ENCODE results near the gene RHOB.

The RHOB gene

GRCh38 chr2:20465716-20466394 lies 19.0 kb downstream of the RHOB start:
- H3K4me1 ChIP-seq (ENCODE audit: control insufficient read depth, insufficient read depth, low read length, poor library complexity, severe bottlenecking), result no peaks in the 10 kb centered on the region
- H3K27ac ChIP-seq (ENCODE audit: insufficient read depth, low read length, poor library complexity, severe bottlenecking), result no peak overlapping the region
- DNase-seq, result no peak
- no peaks in the 10 kb centered on the region for H3K36me3 ChIP-seq (ENCODE audit: control insufficient read depth, insufficient read depth, low read length)
- no peak overlapping the region for H3K4me3 ChIP-seq (ENCODE audit: insufficient read depth, low read depth, low read length, poor library complexity, severe bottlenecking)
- H3K9me3 ChIP-seq (ENCODE audit: control insufficient read depth, low read length), result no peaks in the 10 kb centered on the region
- H3K27me3 ChIP-seq (replicated peaks; ENCODE audit: control insufficient read depth, insufficient read depth, low read length, poor library complexity, severe bottlenecking), result no peaks in the 10 kb centered on the region

- Histone ChIP-seq H3K36me3 (ENCODE audit: control insufficient read depth, insufficient read depth, low read length) (no peaks in the 10 kb centered on the region), H3K4me1 (ENCODE audit: control insufficient read depth, insufficient read depth, low read length, poor library complexity, severe bottlenecking) (no peaks in the 10 kb centered on the region), H3K27ac (ENCODE audit: insufficient read depth, low read length, poor library complexity, severe bottlenecking) (no peak overlapping the region), H3K4me3 (ENCODE audit: insufficient read depth, low read depth, low read length, poor library complexity, severe bottlenecking) (no peak overlapping the region), H3K27me3 (replicated peaks; ENCODE audit: control insufficient read depth, insufficient read depth, low read length, poor library complexity, severe bottlenecking) (no peaks in the 10 kb centered on the region), H3K9me3 (ENCODE audit: control insufficient read depth, low read length) (no peaks in the 10 kb centered on the region)
- DNase-seq, result no peak
Observed at GRCh38 chr2:20467789-20468548, 21.1 kb downstream of the RHOB start.

DNA sequence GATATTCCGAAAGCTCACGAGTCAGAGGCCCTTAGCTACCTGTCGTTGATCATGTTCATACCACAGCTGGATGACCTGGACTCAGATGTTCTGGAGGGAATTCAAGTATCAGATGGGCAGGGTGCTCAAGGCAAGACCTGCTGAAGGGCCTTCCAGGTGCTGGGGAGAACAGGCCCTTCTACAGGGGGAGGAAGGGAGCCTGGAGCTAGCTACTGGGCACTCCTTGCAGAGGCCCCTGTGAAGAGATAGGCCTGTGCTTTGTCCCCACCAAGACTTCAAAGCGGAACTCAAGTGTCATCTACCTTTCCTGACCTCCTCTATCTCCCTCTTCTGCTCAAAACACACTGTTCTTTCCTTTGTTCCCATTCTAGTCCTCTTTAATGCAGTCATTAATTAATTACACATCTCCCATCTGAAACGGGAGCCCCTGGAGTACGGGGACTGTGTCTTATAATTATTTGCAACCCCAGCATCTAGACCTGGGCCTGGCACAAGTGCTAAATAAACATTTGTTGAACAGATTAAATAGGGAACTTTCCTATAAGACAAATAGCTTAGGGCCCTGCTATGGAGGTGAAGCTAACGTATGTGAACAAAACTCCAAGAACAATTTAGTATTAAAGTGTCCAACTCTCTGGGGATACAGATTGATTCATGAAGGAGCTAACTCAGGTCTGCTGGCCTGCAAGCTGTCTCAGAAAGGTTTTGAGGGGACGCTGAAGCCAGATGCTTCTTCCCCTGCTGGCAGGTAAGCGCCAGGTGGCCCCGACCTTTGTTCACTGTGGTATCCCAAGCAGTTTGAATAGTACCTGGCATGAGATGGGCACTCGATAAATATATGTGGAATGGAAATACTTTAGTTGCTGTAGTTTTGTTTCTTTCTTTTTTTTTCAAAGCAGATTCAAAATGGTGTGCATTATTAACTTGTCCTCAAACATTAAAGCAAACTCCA lies 22.0 kb downstream of the RHOB start:
- no peaks in the 10 kb centered on the region for H3K36me3 ChIP-seq (ENCODE audit: control insufficient read depth, insufficient read depth, low read length)
- no peak overlapping the region for H3K27ac ChIP-seq (ENCODE audit: insufficient read depth, low read length, poor library complexity, severe bottlenecking)
- H3K4me3 ChIP-seq (ENCODE audit: insufficient read depth, low read depth, low read length, poor library complexity, severe bottlenecking), result no peak overlapping the region
- H3K4me1 ChIP-seq (ENCODE audit: control insufficient read depth, insufficient read depth, low read length, poor library complexity, severe bottlenecking), result no peaks in the 10 kb centered on the region
- H3K27me3 ChIP-seq (replicated peaks; ENCODE audit: control insufficient read depth, insufficient read depth, low read length, poor library complexity, severe bottlenecking), result no peaks in the 10 kb centered on the region
- no peaks in the 10 kb centered on the region for H3K9me3 ChIP-seq (ENCODE audit: control insufficient read depth, low read length)
- no peak for DNase-seq

GRCh38 chr2:20469595-20469994 lies 22.7 kb downstream of the RHOB start:
- Histone ChIP-seq H3K9me3 (ENCODE audit: control insufficient read depth, low read length) (no peaks in the 10 kb centered on the region), H3K36me3 (ENCODE audit: control insufficient read depth, insufficient read depth, low read length) (no peaks in the 10 kb centered on the region), H3K27ac (ENCODE audit: insufficient read depth, low read length, poor library complexity, severe bottlenecking) (no peak overlapping the region), H3K4me1 (ENCODE audit: control insufficient read depth, insufficient read depth, low read length, poor library complexity, severe bottlenecking) (no peaks in the 10 kb centered on the region), H3K4me3 (ENCODE audit: insufficient read depth, low read depth, low read length, poor library complexity, severe bottlenecking) (no peak overlapping the region), H3K27me3 (replicated peaks; ENCODE audit: control insufficient read depth, insufficient read depth, low read length, poor library complexity, severe bottlenecking) (no peaks in the 10 kb centered on the region)
- no peak for DNase-seq

DNA sequence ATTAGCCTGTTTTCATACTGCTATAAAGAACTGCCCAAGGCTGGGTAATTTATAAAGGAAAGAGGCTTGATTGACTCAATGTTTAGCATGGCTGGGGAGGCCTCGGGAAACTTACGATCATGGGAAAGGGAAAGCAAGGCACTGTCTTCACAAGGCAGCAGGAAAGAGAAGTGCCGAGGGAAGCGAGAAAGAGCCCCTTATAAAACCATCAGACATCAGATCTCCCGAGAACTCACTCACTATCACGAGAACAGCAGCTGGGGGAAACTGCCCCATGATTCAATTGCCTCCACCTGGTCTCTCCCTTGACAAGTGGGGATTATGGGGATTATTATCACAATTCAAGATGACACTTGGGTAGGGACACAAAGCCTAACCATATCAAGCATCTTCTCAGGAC lies 23.3 kb downstream of the RHOB start:
- no peak for DNase-seq
- Histone ChIP-seq H3K27ac (ENCODE audit: insufficient read depth, low read length, poor library complexity, severe bottlenecking) (no peak overlapping the region), H3K4me3 (ENCODE audit: insufficient read depth, low read depth, low read length, poor library complexity, severe bottlenecking) (no peak overlapping the region), H3K4me1 (ENCODE audit: control insufficient read depth, insufficient read depth, low read length, poor library complexity, severe bottlenecking) (no peaks in the 10 kb centered on the region), H3K9me3 (ENCODE audit: control insufficient read depth, low read length) (no peaks in the 10 kb centered on the region), H3K36me3 (ENCODE audit: control insufficient read depth, insufficient read depth, low read length) (no peaks in the 10 kb centered on the region), H3K27me3 (replicated peaks; ENCODE audit: control insufficient read depth, insufficient read depth, low read length, poor library complexity, severe bottlenecking) (no peaks in the 10 kb centered on the region)

DNA sequence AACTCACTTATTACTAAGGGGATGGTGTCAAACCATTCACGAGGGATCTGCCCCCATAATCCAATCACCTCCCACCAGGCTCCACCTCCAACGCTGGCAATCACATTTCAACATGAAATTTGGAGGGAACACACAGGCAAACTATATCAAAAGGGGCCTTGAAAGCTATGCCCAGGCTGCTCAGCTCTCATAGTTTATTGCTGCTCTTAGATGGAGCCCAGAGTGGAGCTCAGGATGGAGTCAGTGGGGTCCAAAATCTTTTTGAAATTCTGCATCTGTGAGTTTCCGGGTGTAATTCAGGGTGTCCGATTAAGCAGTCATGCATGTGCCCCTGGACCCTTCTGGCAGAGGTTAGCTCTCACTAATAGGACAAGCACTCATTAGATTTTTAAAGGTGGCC lies 24.3 kb downstream of the RHOB start:
- Histone ChIP-seq H3K9me3 (ENCODE audit: control insufficient read depth, low read length) (no peaks in the 10 kb centered on the region), H3K4me3 (ENCODE audit: insufficient read depth, low read depth, low read length, poor library complexity, severe bottlenecking) (no peak overlapping the region)

GRCh38 chr2:20471902-20472559 lies 25.2 kb downstream of the RHOB start:
- no peaks in the 10 kb centered on the region for H3K27me3 ChIP-seq (replicated peaks; ENCODE audit: control insufficient read depth, insufficient read depth, low read length, poor library complexity, severe bottlenecking)
- no peak overlapping the region for H3K27ac ChIP-seq (ENCODE audit: insufficient read depth, low read length, poor library complexity, severe bottlenecking)
- H3K36me3 ChIP-seq (ENCODE audit: control insufficient read depth, insufficient read depth, low read length), result no peaks in the 10 kb centered on the region
- H3K4me1 ChIP-seq (ENCODE audit: control insufficient read depth, insufficient read depth, low read length, poor library complexity, severe bottlenecking), result no peaks in the 10 kb centered on the region
- no peak overlapping the region for H3K4me3 ChIP-seq (ENCODE audit: insufficient read depth, low read depth, low read length, poor library complexity, severe bottlenecking)
- no peak for DNase-seq
- H3K9me3 ChIP-seq (ENCODE audit: control insufficient read depth, low read length), result no peaks in the 10 kb centered on the region

More for the DNA sequence above, 24.3 kb downstream of the RHOB start:
- H3K4me1 ChIP-seq (ENCODE audit: control insufficient read depth, insufficient read depth, low read length, poor library complexity, severe bottlenecking), result no peaks in the 10 kb centered on the region
- no peaks in the 10 kb centered on the region for H3K27me3 ChIP-seq (replicated peaks; ENCODE audit: control insufficient read depth, insufficient read depth, low read length, poor library complexity, severe bottlenecking)
- H3K36me3 ChIP-seq (ENCODE audit: control insufficient read depth, insufficient read depth, low read length), result no peaks in the 10 kb centered on the region
- DNase-seq, result no peak
- no peak overlapping the region for H3K27ac ChIP-seq (ENCODE audit: insufficient read depth, low read length, poor library complexity, severe bottlenecking)

- Histone ChIP-seq H3K36me3 (ENCODE audit: control insufficient read depth, insufficient read depth, low read length) (no peaks in the 10 kb centered on the region), H3K27ac (ENCODE audit: insufficient read depth, low read length, poor library complexity, severe bottlenecking) (no peak overlapping the region), H3K9me3 (ENCODE audit: control insufficient read depth, low read length) (no peaks in the 10 kb centered on the region), H3K4me3 (ENCODE audit: insufficient read depth, low read depth, low read length, poor library complexity, severe bottlenecking) (no peak overlapping the region), H3K27me3 (replicated peaks; ENCODE audit: control insufficient read depth, insufficient read depth, low read length, poor library complexity, severe bottlenecking) (no peaks in the 10 kb centered on the region), H3K4me1 (ENCODE audit: control insufficient read depth, insufficient read depth, low read length, poor library complexity, severe bottlenecking) (no peaks in the 10 kb centered on the region)
- DNase-seq, result no peak
Observed at GRCh38 chr2:20472569-20472968, 25.7 kb downstream of the RHOB start.

DNA sequence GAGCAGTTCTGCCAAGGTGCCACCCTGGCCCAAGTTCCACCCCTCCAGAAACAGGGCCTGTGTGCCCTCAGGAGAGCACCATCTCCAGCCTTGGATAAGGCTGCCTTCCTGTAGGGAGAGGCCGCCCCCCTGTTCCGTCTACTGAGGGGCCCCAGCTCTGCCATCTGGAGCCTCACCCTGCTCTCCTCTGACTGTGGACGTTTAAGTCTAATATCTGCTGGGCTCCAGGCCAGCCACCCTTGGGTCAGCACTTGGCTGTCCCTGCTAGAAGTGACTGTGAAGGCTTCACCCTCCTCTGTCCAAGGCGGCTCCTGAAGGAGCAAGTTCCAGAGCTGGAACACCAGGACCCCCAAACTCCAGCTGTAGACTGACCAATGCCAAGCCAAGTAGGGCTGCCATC lies 26.3 kb downstream of the RHOB start:
- H3K9me3 ChIP-seq (ENCODE audit: control insufficient read depth, low read length), result no peaks in the 10 kb centered on the region
- no peak overlapping the region for H3K4me3 ChIP-seq (ENCODE audit: insufficient read depth, low read depth, low read length, poor library complexity, severe bottlenecking)
- H3K27ac ChIP-seq (ENCODE audit: insufficient read depth, low read length, poor library complexity, severe bottlenecking), result no peak overlapping the region
- H3K4me1 ChIP-seq (ENCODE audit: control insufficient read depth, insufficient read depth, low read length, poor library complexity, severe bottlenecking), result no peaks in the 10 kb centered on the region
- H3K36me3 ChIP-seq (ENCODE audit: control insufficient read depth, insufficient read depth, low read length), result no peaks in the 10 kb centered on the region
- H3K27me3 ChIP-seq (replicated peaks; ENCODE audit: control insufficient read depth, insufficient read depth, low read length, poor library complexity, severe bottlenecking), result no peaks in the 10 kb centered on the region
- DNase-seq, result no peak

Measured in effector memory CD4-positive, alpha-beta T cell (primary cell).